ENCODE data around the gene ZNF135.

ZNF135 gene

GRCh38 chr19:58056261-58056660 lies 2.8 kb upstream of the ZNF135 start:
- DNase-seq (ENCODE audit: low read depth), result no peak
- H3K4me3 ChIP-seq (ENCODE audit: low read length), result no peak overlapping the region
- TF ChIP-seq, protein P1, sequence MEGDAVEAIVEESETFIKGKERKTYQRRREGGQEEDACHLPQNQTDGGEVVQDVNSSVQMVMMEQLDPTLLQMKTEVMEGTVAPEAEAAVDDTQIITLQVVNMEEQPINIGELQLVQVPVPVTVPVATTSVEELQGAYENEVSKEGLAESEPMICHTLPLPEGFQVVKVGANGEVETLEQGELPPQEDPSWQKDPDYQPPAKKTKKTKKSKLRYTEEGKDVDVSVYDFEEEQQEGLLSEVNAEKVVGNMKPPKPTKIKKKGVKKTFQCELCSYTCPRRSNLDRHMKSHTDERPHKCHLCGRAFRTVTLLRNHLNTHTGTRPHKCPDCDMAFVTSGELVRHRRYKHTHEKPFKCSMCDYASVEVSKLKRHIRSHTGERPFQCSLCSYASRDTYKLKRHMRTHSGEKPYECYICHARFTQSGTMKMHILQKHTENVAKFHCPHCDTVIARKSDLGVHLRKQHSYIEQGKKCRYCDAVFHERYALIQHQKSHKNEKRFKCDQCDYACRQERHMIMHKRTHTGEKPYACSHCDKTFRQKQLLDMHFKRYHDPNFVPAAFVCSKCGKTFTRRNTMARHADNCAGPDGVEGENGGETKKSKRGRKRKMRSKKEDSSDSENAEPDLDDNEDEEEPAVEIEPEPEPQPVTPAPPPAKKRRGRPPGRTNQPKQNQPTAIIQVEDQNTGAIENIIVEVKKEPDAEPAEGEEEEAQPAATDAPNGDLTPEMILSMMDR (conservative IDR thresholded peaks at IDR 0.05; ENCODE audit: low read depth, low read length), result no peak

GRCh38 chr19:58056861-58057260 lies 2.2 kb upstream of the ZNF135 start:
- TF ChIP-seq, protein P1 (conservative IDR thresholded peaks at IDR 0.05; ENCODE audit: low read depth, low read length), result no peak
- DNase-seq (ENCODE audit: low read depth), result no peak
- H3K4me3 ChIP-seq (ENCODE audit: low read length), result no peak overlapping the region

GRCh38 chr19:58058467-58058866 lies 615 bp upstream of the ZNF135 start:
- no peak for DNase-seq (ENCODE audit: low read depth)
- peak overlapping the region; percentile 30 for H3K4me3 ChIP-seq (ENCODE audit: low read length)
- TF ChIP-seq, protein P1 (conservative IDR thresholded peaks at IDR 0.05; ENCODE audit: low read depth, low read length), result no peak

- H3K4me3 ChIP-seq (ENCODE audit: low read length), result peak overlapping the region; percentile 53
- no peak for DNase-seq (ENCODE audit: low read depth)
- TF ChIP-seq, protein P1 (conservative IDR thresholded peaks at IDR 0.05; ENCODE audit: low read depth, low read length), result no peak
These were observed 593 bp downstream of the ZNF135 start for GRCh38 chr19:58059671-58060078.

GRCh38 chr19:58060231-58060630 lies 1.1 kb downstream of the ZNF135 start:
- TF ChIP-seq, protein P1 (conservative IDR thresholded peaks at IDR 0.05; ENCODE audit: low read depth, low read length), result no peak
- H3K4me3 ChIP-seq (ENCODE audit: low read length), result no peak overlapping the region
- no peak for DNase-seq (ENCODE audit: low read depth)

- no peak overlapping the region for H3K4me3 ChIP-seq (ENCODE audit: low read length)
- DNase-seq (ENCODE audit: low read depth), result no peak
- TF ChIP-seq, protein P1 (conservative IDR thresholded peaks at IDR 0.05; ENCODE audit: low read depth, low read length), result no peak
These were observed 4.6 kb downstream of the ZNF135 start for GRCh38 chr19:58063712-58064111.

DNA sequence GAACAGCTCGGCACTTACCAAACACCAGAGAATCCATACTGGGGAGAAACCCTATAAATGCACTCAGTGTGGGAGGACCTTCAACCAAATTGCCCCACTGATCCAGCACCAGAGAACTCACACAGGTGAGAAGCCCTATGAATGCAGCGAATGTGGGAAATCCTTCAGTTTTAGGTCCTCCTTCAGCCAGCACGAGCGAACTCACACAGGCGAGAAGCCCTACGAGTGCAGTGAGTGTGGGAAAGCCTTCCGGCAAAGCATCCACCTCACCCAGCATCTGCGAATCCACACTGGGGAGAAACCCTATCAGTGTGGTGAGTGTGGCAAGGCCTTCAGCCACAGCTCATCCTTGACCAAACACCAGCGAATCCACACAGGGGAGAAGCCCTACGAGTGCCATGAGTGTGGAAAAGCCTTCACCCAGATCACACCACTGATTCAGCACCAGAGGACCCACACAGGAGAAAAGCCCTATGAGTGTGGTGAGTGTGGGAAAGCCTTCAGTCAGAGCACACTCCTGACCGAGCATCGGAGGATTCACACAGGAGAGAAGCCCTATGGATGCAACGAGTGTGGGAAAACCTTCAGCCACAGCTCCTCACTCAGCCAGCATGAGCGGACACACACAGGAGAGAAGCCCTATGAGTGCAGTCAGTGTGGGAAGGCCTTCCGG lies 8.3 kb downstream of the ZNF135 start:
- no peak overlapping the region for H3K4me3 ChIP-seq (ENCODE audit: low read length)
- TF ChIP-seq, protein P1 (conservative IDR thresholded peaks at IDR 0.05; ENCODE audit: low read depth, low read length), result no peak
- DNase-seq (ENCODE audit: low read depth), result no peak
